Smooth muscle cell (in vitro differentiated cells): ENCODE results near the gene KTN1. TPM values are rescaled to one million over a fixed set of nuclear protein-coding genes. Genes with fewer than 3 reads are reported as not detected.

Source experiments
- DNase-seq: peaks from one replicate; lab custom pipeline; 2025; ENCODE audit not compliant: unreplicated experiment; lab: John Stamatoyannopoulos, UW
- H2AFZ ChIP-seq: fragments of 200-600 bp; sonication (generic); 2 replicates; pipeline ENCODE4 v1.6.0; 2016; ENCODE audit warnings: antibody characterized with exemption, low read depth, mild to moderate bottlenecking
- H3F3A ChIP-seq: fragments of 200-600 bp; sonication (generic); 2 replicates; pipeline ENCODE4 v1.6.0; 2017; ENCODE audit warnings: antibody characterized with exemption, low read depth
- H3K27ac ChIP-seq: fragments of 200-600 bp; sonication (generic); 2 replicates; pipeline ENCODE4 v1.5.1; 2016; ENCODE audit warnings: low read depth, mild to moderate bottlenecking
- H3K27me3 ChIP-seq: fragments of 200-600 bp; sonication (generic); 2 replicates; pipeline ENCODE4 v1.6.1; 2016; ENCODE audit warnings: low read depth, mild to moderate bottlenecking
- H3K36me3 ChIP-seq: fragments of 200-600 bp; sonication (generic); 2 replicates; pipeline ENCODE4 v1.5.1; 2016; ENCODE audit warnings: low read depth
- H3K4me1 ChIP-seq: fragments of 200-600 bp; sonication (generic); 2 replicates; pipeline ENCODE4 v1.5.1; 2016; ENCODE audit warnings: low read depth
- H3K4me2 ChIP-seq: fragments of 200-600 bp; sonication (generic); 2 replicates; pipeline ENCODE4 v1.6.0; 2016; ENCODE audit warnings: mild to moderate bottlenecking
- H3K4me3 ChIP-seq: fragments of 200-600 bp; sonication (generic); 2 replicates; pipeline ENCODE4 v1.5.1; 2016; ENCODE audit warnings: mild to moderate bottlenecking
- H3K79me2 ChIP-seq: fragments of 200-600 bp; sonication (generic); 2 replicates; pipeline ENCODE4 v1.6.0; 2016; ENCODE audit warnings: low read depth, mild to moderate bottlenecking
- H3K9ac ChIP-seq: fragments of 200-600 bp; sonication (generic); 2 replicates; pipeline ENCODE4 v1.6.0; 2016; ENCODE audit warnings: low read depth
- H3K9me3 ChIP-seq: fragments of 200-600 bp; sonication (generic); replicated peaks from 2 replicates; pipeline ENCODE4 v1.5.1; 2016; ENCODE audit warnings: low read depth
- H4K20me1 ChIP-seq: fragments of 200-600 bp; sonication (generic); 2 replicates; pipeline ENCODE4 v1.6.0; 2016; ENCODE audit warnings: low read depth
- CTCF ChIP-seq: fragments of 200-600 bp; sonication (generic); IDR thresholded peaks from 2 replicates; pipeline ENCODE4 v1.5.1; 2017; ENCODE audit warnings: borderline replicate concordance, mild to moderate bottlenecking, antibody characterized with exemption; ENCODE audit not compliant: insufficient read depth, poor library complexity, severe bottlenecking
- WGBS: methylation state at CpG from one replicate; pipeline ENCODE4 v1.1.7; 2016; ENCODE audit warnings: low lambda C conversion rate; 5-methylcytosine and 5-hydroxymethylcytosine counted together
- polyA plus RNA-seq: library from polyadenylated mRNA; unstranded; fragments of >200 nt; fragmentation: Nextera tagmentation; extraction: Ambion mirVana; gene quantifications from 2 replicates; pipeline ENCODE4 v1.2.1, GENCODE V29; 2016
- total RNA-seq: library from RNA; depleted of rRNA; stranded (reverse); fragments of >200 nt; gene quantifications from 2 replicates; pipeline ENCODE4 v1.2.3, GENCODE V29; 2014

Gene KTN1
- total and polyA plus RNA-seq, 2 experiments from 2014 or later = 84.8 to 119 TPM

- no peaks in the 10 kb centered on the region for H3K4me1 ChIP-seq
- H3K4me2 ChIP-seq = no peak overlapping the region
- H3K36me3 ChIP-seq = peaks cover 4% of the 10 kb centered on the region
- no peaks in the 10 kb centered on the region for H3F3A ChIP-seq
- no peaks in the 10 kb centered on the region for H4K20me1 ChIP-seq
- no peaks in the 10 kb centered on the region for H3K27me3 ChIP-seq
- H3K27ac ChIP-seq = no peak overlapping the region
- no peak overlapping the region for H2AFZ ChIP-seq
- H3K9ac ChIP-seq = no peak overlapping the region
- no peak for TF ChIP-seq CTCF
- H3K4me3 ChIP-seq = no peak overlapping the region
- no peak for DNase-seq
- no peaks in the 10 kb centered on the region for H3K9me3 ChIP-seq
- WGBS = 96% methylated on average over 7 of the region's 7 CpGs
- no peaks in the 10 kb centered on the region for H3K79me2 ChIP-seq
Measured at GRCh38 chr14:55686713-55687112, 106.7 kb downstream of the KTN1 start.

GRCh38 chr14:55688566-55688965, 108.6 kb downstream of the KTN1 start:
- Histone ChIP-seq H3K27me3 (no peaks in the 10 kb centered on the region), H3K9ac (no peak overlapping the region), H3K4me3 (no peak overlapping the region), H4K20me1 (no peaks in the 10 kb centered on the region), H3K4me2 (no peak overlapping the region), H2AFZ (no peak overlapping the region), H3K9me3 (no peaks in the 10 kb centered on the region), H3K27ac (no peak overlapping the region), H3F3A (no peaks in the 10 kb centered on the region), H3K36me3 (no peaks in the 10 kb centered on the region), H3K79me2 (no peaks in the 10 kb centered on the region), H3K4me1 (no peaks in the 10 kb centered on the region)
- DNase-seq = no peak
- no peak for TF ChIP-seq CTCF
- 44% methylated on average over 2 of the region's 2 CpGs for WGBS

GRCh38 chr14:55689981-55690871, 110.2 kb downstream of the KTN1 start:
- Histone ChIP-seq H3K9ac (no peak overlapping the region), H4K20me1 (no peaks in the 10 kb centered on the region), H2AFZ (no peak overlapping the region), H3K4me1 (no peaks in the 10 kb centered on the region), H3K4me2 (no peak overlapping the region), H3K4me3 (no peak overlapping the region), H3K36me3 (no peaks in the 10 kb centered on the region), H3K27ac (no peak overlapping the region), H3K79me2 (no peaks in the 10 kb centered on the region), H3K9me3 (no peaks in the 10 kb centered on the region), H3F3A (no peaks in the 10 kb centered on the region), H3K27me3 (no peaks in the 10 kb centered on the region)
- no peak for TF ChIP-seq CTCF
- DNase-seq = no peak
- WGBS = 90% methylated on average over 5 of the region's 5 CpGs

GRCh38 chr14:55691659-55692058, 111.7 kb downstream of the KTN1 start:
- no peak for DNase-seq
- Histone ChIP-seq H4K20me1 (no peaks in the 10 kb centered on the region), H3K4me1 (no peaks in the 10 kb centered on the region), H3K79me2 (no peaks in the 10 kb centered on the region), H3F3A (no peaks in the 10 kb centered on the region), H3K9ac (no peak overlapping the region), H3K27me3 (no peaks in the 10 kb centered on the region), H3K4me2 (no peak overlapping the region), H3K4me3 (no peak overlapping the region), H3K9me3 (no peaks in the 10 kb centered on the region), H2AFZ (no peak overlapping the region), H3K36me3 (no peaks in the 10 kb centered on the region), H3K27ac (no peak overlapping the region)
- TF ChIP-seq CTCF = no peak
